A549 (cell line): ENCODE results near the gene RPL27A.

Experiments
- CTCF ChIP-seq: fragments of >200 bp; sonication (Bioruptor Twin); formaldehyde crosslinking; IDR thresholded peaks from 3 replicates; pipeline ENCODE4 v1.5.1; 2016
- EHF ChIP-seq: fragments of 250-450 bp; sonication (Bioruptor Pico); IDR thresholded peaks from 2 replicates; pipeline ENCODE4 v1.5.0; 2020; ENCODE audit warnings: mild to moderate bottlenecking
- EP300 ChIP-seq, 2 experiments: fragments of >200 bp; sonication (Bioruptor Twin); formaldehyde crosslinking; IDR thresholded peaks; 2 replicates in 1 of 2; 3 replicates in 1 of 2; pipeline ENCODE4 v1.6.1; 2016 to 2017
- JUNB ChIP-seq: fragments of >200 bp; sonication (Bioruptor Twin); formaldehyde crosslinking; IDR thresholded peaks from 2 replicates; pipeline ENCODE4 v1.6.1; 2016
- MAX ChIP-seq: IDR thresholded peaks from 2 replicates; pipeline ENCODE4 v1.6.1; 2012
- PHF8 ChIP-seq: fragments of 200-600 bp; sonication (generic); IDR thresholded peaks from 2 replicates; pipeline ENCODE4 v1.6.1; 2016; ENCODE audit warnings: low read depth, mild to moderate bottlenecking, antibody characterized with exemption, moderate library complexity, borderline replicate concordance
- POLR2A ChIP-seq: IDR thresholded peaks from 2 replicates; pipeline ENCODE4 v1.6.1; 2012; ENCODE audit warnings: mild to moderate bottlenecking, low read length
- USF2 ChIP-seq: fragments of 450-650 bp; IDR thresholded peaks from 2 replicates; pipeline ENCODE4 v1.6.1; 2014; ENCODE audit warnings: antibody characterized with exemption

DNA sequence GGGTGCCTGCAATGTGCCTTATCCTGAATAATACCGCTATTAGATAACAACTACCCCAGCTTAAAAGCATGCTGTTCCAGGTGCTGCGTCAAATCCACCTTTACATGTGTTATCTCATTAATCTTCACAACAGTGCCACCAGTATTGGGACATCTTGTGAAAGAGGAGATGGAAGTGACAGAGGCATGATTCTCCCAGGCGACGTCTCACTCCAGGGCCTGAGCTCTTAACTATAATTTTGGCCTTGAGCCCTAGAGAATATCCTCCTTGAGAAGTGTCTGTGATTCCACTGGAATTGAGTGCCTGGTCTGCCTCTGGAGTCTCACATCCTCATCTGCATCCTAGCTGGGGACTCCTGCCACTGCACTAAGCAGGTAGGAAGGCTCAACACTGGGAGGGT lies 43.8 kb downstream of the RPL27A start:
- TF ChIP-seq CTCF (no peak), EHF (no peak), POLR2A (no peak), MAX (no peak), EP300 (IDR thresholded peaks at IDR 0.05) (no peak), USF2 (no peak), JUNB (no peak), PHF8 (no peak)
